HG03066 (cell line): ENCODE results near the gene NOC3L.
"Not testable (repeated sequence)": the region's sequence is repeated elsewhere in the genome, so short reads cannot be mapped to it uniquely, and the experiment has no call there.

Experiments used
- ATAC-seq: cut with Tn5 transposase; IDR thresholded peaks from one replicate; pipeline ENCODE4 v1.9.1; 2021; ENCODE audit warnings: low read depth; ENCODE audit not compliant: unreplicated experiment

NOC3L gene

GRCh38 chr10:94363251-94363565, 469 bp upstream of the NOC3L start:
- ATAC-seq: no peak

GRCh38 chr10:94361171-94361794, 1.5 kb downstream of the NOC3L start:
- no peak for ATAC-seq

DNA sequence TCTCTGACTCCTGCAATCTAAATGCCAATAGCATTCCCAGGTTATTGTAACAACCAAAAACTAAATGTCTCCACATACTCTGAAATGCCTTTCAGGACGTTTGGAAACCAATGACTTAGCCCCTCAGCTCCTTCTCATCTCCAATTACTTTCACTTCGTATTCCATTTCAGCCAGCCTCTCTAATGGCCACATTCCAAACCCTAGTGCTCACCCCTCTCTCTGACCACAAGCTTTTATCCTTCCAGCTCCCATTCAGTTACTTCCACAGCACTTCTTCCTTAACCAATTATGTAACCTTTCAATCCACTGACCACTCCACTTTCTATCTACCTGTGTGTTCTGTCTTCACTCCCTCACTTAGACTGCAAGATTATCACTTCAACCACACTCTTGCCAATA, 4.3 kb downstream of the NOC3L start:
- ATAC-seq: no peak

DNA sequence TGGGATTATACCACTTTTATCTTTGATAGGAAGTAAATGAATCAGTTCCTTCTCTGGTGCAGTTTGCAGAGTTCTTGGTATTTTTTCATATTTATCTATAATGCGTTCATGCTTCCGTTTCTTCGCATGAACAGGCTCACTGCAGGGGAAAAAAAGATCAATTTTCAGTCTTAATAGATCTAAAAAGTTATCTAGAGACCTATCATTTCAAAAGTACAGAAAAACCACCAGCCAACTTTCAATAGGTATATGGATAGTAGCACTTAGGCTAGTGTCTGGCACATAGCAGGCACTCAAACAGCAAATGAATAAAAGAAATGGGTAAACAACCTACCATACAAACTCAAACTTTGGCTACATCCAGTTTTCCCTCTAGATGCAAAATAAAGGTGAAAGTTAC, 5.5 kb downstream of the NOC3L start:
- ATAC-seq: no peak

DNA sequence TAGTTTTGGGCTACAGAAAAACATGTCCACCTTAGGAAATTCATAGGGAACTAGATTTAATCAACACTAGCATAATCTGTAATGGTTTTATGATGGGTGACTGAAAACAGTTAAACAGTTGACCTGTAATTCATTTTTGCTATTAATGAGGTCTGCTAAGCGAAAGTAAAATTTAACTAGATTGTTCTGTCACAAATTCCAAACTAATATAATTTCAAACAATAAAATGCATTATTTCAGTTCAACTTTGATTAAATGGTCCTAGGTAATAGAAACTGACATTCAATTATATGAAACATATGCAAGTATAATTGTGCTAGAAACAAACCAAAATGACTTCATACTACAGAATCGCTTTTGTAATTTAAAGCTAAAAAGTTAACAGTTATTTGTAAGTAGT, 6.9 kb downstream of the NOC3L start:
- ATAC-seq: no peak

GRCh38 chr10:94353336-94353735, 9.4 kb downstream of the NOC3L start:
- ATAC-seq: no peak

GRCh38 chr10:94351089-94351488, 11.7 kb downstream of the NOC3L start:
- no peak for ATAC-seq

GRCh38 chr10:94350500-94350899, 12.2 kb downstream of the NOC3L start:
- ATAC-seq: not testable (repeated sequence)

GRCh38 chr10:94349327-94349726, 13.4 kb downstream of the NOC3L start:
- no peak for ATAC-seq

DNA sequence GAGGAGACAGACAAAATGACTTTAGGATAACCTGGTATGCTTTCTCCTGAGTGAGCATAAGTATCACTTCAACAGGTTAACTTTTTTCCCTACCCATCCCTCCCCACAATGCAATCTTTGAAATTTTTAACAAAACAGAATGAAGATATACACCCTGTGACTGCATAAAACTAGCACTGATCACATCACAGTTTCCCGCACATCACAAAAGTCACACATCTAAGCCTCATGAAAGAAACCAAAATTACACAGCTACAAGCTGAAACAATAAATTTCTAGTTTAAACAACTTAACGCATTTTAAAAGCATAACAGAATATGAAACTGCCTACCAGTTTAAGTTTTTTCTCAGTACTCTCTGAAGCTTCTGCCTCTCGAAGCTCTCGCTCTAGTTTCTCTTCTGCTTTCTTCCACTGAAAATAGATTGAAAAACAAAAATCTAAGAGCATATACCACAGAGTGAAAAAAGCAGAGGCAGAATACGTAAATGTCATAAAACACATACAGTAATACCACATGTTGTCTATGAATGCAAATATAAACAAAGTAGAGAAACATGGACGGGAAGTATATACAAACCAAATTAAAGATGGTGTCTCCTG, 18.1 kb downstream of the NOC3L start:
- ATAC-seq: peak; percentile 96

- ATAC-seq: no peak
Measured at GRCh38 chr10:94343151-94343550, 19.6 kb downstream of the NOC3L start.

DNA sequence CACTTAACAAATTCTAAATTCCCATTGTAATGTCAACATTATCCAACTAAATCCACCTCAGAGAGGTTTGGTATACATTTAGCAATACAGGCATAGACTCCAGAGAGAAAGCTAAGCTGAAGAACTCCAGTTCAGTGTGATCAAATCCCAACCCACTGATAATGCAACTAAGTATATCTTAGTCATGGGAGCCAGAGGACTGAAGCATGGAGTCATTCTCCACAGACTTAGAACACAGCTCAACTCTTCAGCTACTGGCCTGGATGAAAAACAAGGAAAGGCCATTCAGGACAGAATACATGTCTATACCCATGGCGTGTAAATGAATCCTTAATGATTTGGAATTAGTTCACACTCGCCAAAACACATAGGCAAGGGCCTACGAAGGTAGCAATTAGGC, 27.9 kb downstream of the NOC3L start:
- no peak for ATAC-seq

GRCh38 chr10:94333051-94333450, 29.7 kb downstream of the NOC3L start:
- ATAC-seq: no peak

DNA sequence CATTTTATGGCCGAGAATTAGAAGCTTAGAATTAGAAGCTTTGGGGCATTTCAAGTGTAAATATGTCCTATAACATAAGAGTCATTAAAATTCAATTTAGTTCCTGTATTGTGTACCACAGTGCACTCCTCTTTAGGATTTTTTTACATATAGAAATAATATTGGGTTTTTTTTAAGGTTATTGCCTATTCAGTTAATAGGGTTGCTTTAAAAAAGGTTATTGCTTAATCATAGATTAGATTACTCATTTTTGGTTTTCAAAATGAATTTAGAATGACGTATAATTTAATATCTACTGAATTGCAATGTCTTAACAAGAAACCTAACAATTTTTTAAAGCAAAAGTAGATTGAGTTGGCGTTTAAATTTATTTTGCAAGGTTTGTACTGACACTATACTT, 34.1 kb downstream of the NOC3L start:
- no peak for ATAC-seq

- ATAC-seq: no peak
Measured at GRCh38 chr10:94327649-94328048, 35.1 kb downstream of the NOC3L start.

- ATAC-seq: no peak
Measured at GRCh38 chr10:94324609-94325233, 38.0 kb downstream of the NOC3L start.

- ATAC-seq: no peak
Measured at GRCh38 chr10:94320285-94320914, 42.3 kb downstream of the NOC3L start.

- no peak for ATAC-seq
Measured at GRCh38 chr10:94316560-94316959, 46.2 kb downstream of the NOC3L start.

DNA sequence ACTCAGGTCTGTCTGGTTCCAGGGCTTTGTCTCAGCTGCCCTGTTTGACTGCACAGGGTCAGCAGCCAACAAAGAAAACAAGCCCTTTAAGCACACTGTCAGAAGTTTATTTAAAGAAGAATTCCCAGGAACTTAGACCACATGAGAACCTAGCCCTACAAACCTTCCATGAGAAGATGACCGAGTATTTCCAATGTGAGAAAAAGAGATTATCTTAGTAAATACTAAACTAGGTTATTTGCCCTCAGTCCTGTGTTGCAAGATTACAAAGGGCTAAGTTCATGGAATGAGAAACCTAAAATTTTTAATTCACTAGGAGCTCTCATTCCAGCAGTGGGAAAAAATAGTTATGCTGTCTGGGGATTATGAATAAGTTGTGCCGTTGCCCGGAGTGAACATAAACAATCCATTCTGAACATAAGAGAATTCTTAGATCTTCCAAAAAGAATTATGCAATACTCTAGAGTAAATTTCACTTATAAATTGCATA, 46.7 kb downstream of the NOC3L start:
- no peak for ATAC-seq

- ATAC-seq: no peak
Measured at GRCh38 chr10:94315024-94315451, 47.7 kb downstream of the NOC3L start.

DNA sequence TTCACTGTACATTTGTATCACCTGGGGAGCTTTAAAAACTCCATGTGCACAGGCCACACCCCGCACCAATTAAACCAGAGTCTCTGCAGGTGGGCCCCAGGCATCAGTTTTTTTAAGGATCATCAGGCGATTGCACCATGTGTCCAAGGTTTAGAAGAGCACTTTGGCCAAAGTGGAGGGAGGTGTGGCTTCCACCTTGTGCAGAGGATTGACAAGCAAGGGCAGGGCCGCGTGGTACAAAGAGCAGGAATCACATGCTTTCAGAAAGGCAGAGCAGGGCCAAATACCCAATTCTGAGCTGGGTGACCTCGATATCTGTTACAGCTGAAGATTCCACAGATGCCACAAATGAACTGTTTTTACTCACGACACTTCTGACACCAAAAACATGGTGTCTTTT, 52.4 kb downstream of the NOC3L start:
- no peak for ATAC-seq

DNA sequence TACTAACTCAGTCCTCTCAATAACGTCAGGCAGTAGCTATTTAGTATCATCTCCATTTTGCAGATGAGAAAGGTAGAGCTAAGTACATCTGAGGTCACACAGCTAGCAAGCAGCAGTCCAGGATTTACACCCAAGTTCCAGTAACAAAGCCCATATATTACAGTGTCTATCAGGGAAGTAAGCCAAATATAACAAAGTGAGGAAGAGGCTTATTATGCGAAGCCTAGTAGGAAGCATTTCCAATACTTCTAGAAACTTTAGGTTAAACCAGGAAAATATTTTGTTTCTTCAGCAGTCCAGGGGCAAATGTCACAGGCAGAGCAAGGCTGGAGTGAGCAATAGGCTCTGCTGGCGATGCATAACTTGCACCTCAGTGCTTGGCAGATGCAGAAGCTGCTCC, 53.9 kb downstream of the NOC3L start:
- no peak for ATAC-seq
